ENCODE measurements around the gene GDAP2. TPM values are rescaled to one million over a fixed set of nuclear protein-coding genes. Genes with fewer than 3 reads are reported as not detected.

Gene GDAP2
- total RNA-seq, 1 donor from 2014 or later = 31.6 TPM

DNA sequence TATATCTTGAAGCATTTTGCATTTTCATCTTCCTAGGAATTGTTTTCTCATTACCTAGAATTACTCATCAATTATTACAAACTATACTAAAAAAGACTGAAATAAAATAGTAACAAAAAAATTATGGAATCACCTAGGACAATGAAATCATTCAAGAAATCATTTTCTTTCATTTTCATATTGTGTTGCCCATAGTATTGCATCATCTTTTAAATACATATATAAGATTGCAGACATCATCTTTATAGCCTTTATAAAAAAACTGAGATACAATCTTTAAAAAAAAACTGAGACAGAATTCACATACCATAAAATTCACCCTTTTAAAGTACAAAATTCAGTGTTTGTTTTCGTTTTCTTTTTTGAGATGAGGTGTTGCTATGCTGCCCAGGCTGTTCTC is 29.6 kb downstream of the GDAP2 start:
- Histone ChIP-seq H3K4me1 (ENCODE audit: insufficient read depth, low read length) (no peaks in the 10 kb centered on the region), H3K9ac (ENCODE audit: low read length) (no peak overlapping the region), H3K9me3 (ENCODE audit: insufficient read depth, low read depth, low read length) (no peaks in the 10 kb centered on the region), H2AFZ (ENCODE audit: low read depth, low read length) (no peak overlapping the region), H4K20me1 (ENCODE audit: insufficient read depth, low read length) (no peaks in the 10 kb centered on the region), H3K79me2 (ENCODE audit: insufficient read depth, low read length) (no peaks in the 10 kb centered on the region), H3K4me3 (ENCODE audit: insufficient read depth, low read depth, low read length) (no peak overlapping the region), H3K4me2 (ENCODE audit: low read length) (no peak overlapping the region), H3K36me3 (ENCODE audit: insufficient read depth, low read length) (peaks cover 25% of the 10 kb centered on the region), H3K27ac (ENCODE audit: low read depth, low read length) (no peak overlapping the region), H3K27me3 (ENCODE audit: insufficient read depth, low read length) (no peaks in the 10 kb centered on the region)
- peaks cover 15% of the 10 kb centered on the region for H3K4me1 Mint-ChIP-seq (ENCODE audit: low read depth, unreplicated experiment)
- FAIRE-seq (no peak), DNase-seq (ENCODE audit: low read depth) (no peak)
- no peaks in the 10 kb centered on the region for H3K27me3 Mint-ChIP-seq (ENCODE audit: low read depth, unreplicated experiment)
- TF ChIP-seq, protein P1, sequence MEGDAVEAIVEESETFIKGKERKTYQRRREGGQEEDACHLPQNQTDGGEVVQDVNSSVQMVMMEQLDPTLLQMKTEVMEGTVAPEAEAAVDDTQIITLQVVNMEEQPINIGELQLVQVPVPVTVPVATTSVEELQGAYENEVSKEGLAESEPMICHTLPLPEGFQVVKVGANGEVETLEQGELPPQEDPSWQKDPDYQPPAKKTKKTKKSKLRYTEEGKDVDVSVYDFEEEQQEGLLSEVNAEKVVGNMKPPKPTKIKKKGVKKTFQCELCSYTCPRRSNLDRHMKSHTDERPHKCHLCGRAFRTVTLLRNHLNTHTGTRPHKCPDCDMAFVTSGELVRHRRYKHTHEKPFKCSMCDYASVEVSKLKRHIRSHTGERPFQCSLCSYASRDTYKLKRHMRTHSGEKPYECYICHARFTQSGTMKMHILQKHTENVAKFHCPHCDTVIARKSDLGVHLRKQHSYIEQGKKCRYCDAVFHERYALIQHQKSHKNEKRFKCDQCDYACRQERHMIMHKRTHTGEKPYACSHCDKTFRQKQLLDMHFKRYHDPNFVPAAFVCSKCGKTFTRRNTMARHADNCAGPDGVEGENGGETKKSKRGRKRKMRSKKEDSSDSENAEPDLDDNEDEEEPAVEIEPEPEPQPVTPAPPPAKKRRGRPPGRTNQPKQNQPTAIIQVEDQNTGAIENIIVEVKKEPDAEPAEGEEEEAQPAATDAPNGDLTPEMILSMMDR (IDR thresholded peaks at IDR 0.05; ENCODE audit: insufficient read depth, low read depth, low read length) = no peak
- TF ChIP-seq EZH2 (IDR thresholded peaks at IDR 0.05; ENCODE audit: insufficient read depth, low read length) = no peak
- H3K27ac Mint-ChIP-seq (ENCODE audit: unreplicated experiment) = no peak overlapping the region
- no peak overlapping the region for H3K4me3 Mint-ChIP-seq (ENCODE audit: unreplicated experiment)
- no peaks in the 10 kb centered on the region for H3K9me3 Mint-ChIP-seq (ENCODE audit: unreplicated experiment)
- peaks cover 8% of the 10 kb centered on the region for H3K36me3 Mint-ChIP-seq (ENCODE audit: low read depth, unreplicated experiment)

GRCh38 chr1:117897551-117897950 is 31.9 kb downstream of the GDAP2 start:
- DNase-seq (ENCODE audit: low read depth) (no peak), FAIRE-seq (no peak)
- Histone ChIP-seq H3K36me3 (ENCODE audit: insufficient read depth, low read length) (peaks cover 20% of the 10 kb centered on the region), H3K9ac (ENCODE audit: low read length) (no peak overlapping the region), H3K27me3 (ENCODE audit: insufficient read depth, low read length) (no peaks in the 10 kb centered on the region), H3K79me2 (ENCODE audit: insufficient read depth, low read length) (no peaks in the 10 kb centered on the region), H3K9me3 (ENCODE audit: insufficient read depth, low read depth, low read length) (no peaks in the 10 kb centered on the region), H4K20me1 (ENCODE audit: insufficient read depth, low read length) (no peaks in the 10 kb centered on the region), H3K4me3 (ENCODE audit: insufficient read depth, low read depth, low read length) (no peak overlapping the region), H3K27ac (ENCODE audit: low read depth, low read length) (no peak overlapping the region), H2AFZ (ENCODE audit: low read depth, low read length) (no peak overlapping the region), H3K4me1 (ENCODE audit: insufficient read depth, low read length) (no peaks in the 10 kb centered on the region), H3K4me2 (ENCODE audit: low read length) (no peak overlapping the region)
- peaks cover 12% of the 10 kb centered on the region for H3K4me1 Mint-ChIP-seq (ENCODE audit: low read depth, unreplicated experiment)
- no peak overlapping the region for H3K27ac Mint-ChIP-seq (ENCODE audit: unreplicated experiment)
- no peak overlapping the region for H3K4me3 Mint-ChIP-seq (ENCODE audit: unreplicated experiment)
- no peaks in the 10 kb centered on the region for H3K27me3 Mint-ChIP-seq (ENCODE audit: low read depth, unreplicated experiment)
- TF ChIP-seq EZH2 (IDR thresholded peaks at IDR 0.05; ENCODE audit: insufficient read depth, low read length) = no peak
- TF ChIP-seq, protein P1 (IDR thresholded peaks at IDR 0.05; ENCODE audit: insufficient read depth, low read depth, low read length) = no peak
- H3K36me3 Mint-ChIP-seq (ENCODE audit: low read depth, unreplicated experiment) = peaks cover 6% of the 10 kb centered on the region
- H3K9me3 Mint-ChIP-seq (ENCODE audit: unreplicated experiment) = no peaks in the 10 kb centered on the region

DNA sequence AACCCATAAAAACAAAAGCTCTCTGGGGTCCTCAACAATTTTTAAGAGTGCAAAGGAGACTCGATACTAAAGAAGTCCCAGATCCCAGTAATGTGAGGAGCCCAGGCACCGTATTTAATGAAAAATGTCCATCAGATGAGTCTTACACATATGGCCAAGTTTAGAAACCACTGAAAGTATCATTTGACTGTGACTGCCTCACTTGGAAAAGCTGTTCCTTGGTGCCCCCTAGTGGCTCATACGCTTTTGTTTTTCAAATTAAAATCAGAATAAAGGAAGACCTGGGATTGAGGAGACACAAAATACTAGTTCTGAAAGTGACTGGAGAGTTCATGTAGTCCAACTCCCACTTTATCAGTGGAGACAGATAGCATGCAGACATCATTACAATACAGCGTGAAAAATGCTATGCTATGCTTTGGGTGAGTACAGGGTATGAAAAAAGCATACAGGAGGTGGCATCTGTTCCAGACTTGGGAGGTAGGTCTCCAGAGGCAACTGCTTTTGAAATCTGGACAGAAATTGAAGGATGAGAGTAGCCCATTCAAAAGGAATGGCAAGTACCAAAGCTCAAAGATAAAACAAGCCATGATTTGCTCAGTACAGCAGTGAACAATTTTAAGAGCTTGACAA is 33.8 kb downstream of the GDAP2 start:
- Histone ChIP-seq H3K9ac (ENCODE audit: low read length) (no peak overlapping the region), H3K27ac (ENCODE audit: low read depth, low read length) (no peak overlapping the region), H3K4me2 (ENCODE audit: low read length) (no peak overlapping the region), H3K36me3 (ENCODE audit: insufficient read depth, low read length) (peaks cover 20% of the 10 kb centered on the region), H4K20me1 (ENCODE audit: insufficient read depth, low read length) (no peaks in the 10 kb centered on the region), H3K4me1 (ENCODE audit: insufficient read depth, low read length) (no peaks in the 10 kb centered on the region), H3K9me3 (ENCODE audit: insufficient read depth, low read depth, low read length) (no peaks in the 10 kb centered on the region), H2AFZ (ENCODE audit: low read depth, low read length) (no peak overlapping the region), H3K27me3 (ENCODE audit: insufficient read depth, low read length) (no peaks in the 10 kb centered on the region), H3K79me2 (ENCODE audit: insufficient read depth, low read length) (no peaks in the 10 kb centered on the region), H3K4me3 (ENCODE audit: insufficient read depth, low read depth, low read length) (no peak overlapping the region)
- peaks cover 4% of the 10 kb centered on the region for H3K36me3 Mint-ChIP-seq (ENCODE audit: low read depth, unreplicated experiment)
- H3K27ac Mint-ChIP-seq (ENCODE audit: unreplicated experiment) = no peak overlapping the region
- TF ChIP-seq, protein P1 (IDR thresholded peaks at IDR 0.05; ENCODE audit: insufficient read depth, low read depth, low read length) = peak; percentile 75
- no peak for TF ChIP-seq EZH2 (IDR thresholded peaks at IDR 0.05; ENCODE audit: insufficient read depth, low read length)
- H3K4me3 Mint-ChIP-seq (ENCODE audit: unreplicated experiment) = no peak overlapping the region
- peak; percentile 74 for DNase-seq (ENCODE audit: low read depth)
- no peaks in the 10 kb centered on the region for H3K27me3 Mint-ChIP-seq (ENCODE audit: low read depth, unreplicated experiment)
- peak; percentile 67 for FAIRE-seq
- peaks cover 2% of the 10 kb centered on the region for H3K4me1 Mint-ChIP-seq (ENCODE audit: low read depth, unreplicated experiment)
- no peaks in the 10 kb centered on the region for H3K9me3 Mint-ChIP-seq (ENCODE audit: unreplicated experiment)

Measured in astrocyte (in vitro differentiated cells and primary cell).